H1 (cell line): ENCODE data around the gene CFAP74. TPM values are rescaled to one million over a fixed set of nuclear protein-coding genes. Genes with fewer than 3 reads are reported as not detected.

Experiments
- BACH1 ChIP-seq: IDR thresholded peaks from 2 replicates; pipeline ENCODE4 v1.6.1; 2012; ENCODE audit warnings: low read length, improper control_type of control experiment
- CTCF ChIP-seq, 3 experiments: IDR thresholded peaks; 1 replicate in 2 of 3; 2 replicates in 1 of 3; pipeline versions ENCODE4 v1.5.1 to v1.6.1; 2011; ENCODE audit warnings: low read length in 3 of 3, mild to moderate bottlenecking in 3 of 3, inconsistent platforms in 2 of 3, low read depth in 1 of 3, moderate library complexity in 1 of 3; ENCODE audit not compliant: insufficient read depth in 1 of 3; ENCODE audit errors: control extremely low read depth in 1 of 3
- EP300 ChIP-seq, 2 experiments: IDR thresholded peaks; 1 replicate in 1 of 2; 2 replicates in 1 of 2; pipeline ENCODE4 v1.6.1; 2011 to 2012; ENCODE audit warnings: low read depth in 2 of 2, low read length in 2 of 2, mild to moderate bottlenecking in 2 of 2, borderline replicate concordance in 1 of 2, inconsistent platforms in 1 of 2, moderate library complexity in 1 of 2
- GABPA ChIP-seq: IDR thresholded peaks from 2 replicates; pipeline ENCODE4 v1.6.1; 2011; ENCODE audit warnings: mild to moderate bottlenecking, low read length, moderate library complexity, borderline replicate concordance; ENCODE audit not compliant: insufficient read depth
- KDM4A ChIP-seq: IDR thresholded peaks from one replicate; pipeline ENCODE4 v1.7.1; 2012; ENCODE audit warnings: low read depth, mild to moderate bottlenecking, moderate library complexity, low read length, inconsistent platforms; ENCODE audit not compliant: severe bottlenecking
- KDM5A ChIP-seq: fragments of 200-600 bp; IDR thresholded peaks from 2 replicates; pipeline ENCODE4 v1.7.1; 2012; ENCODE audit warnings: mild to moderate bottlenecking, low read length, inconsistent platforms, mixed read lengths
- NANOG ChIP-seq: IDR thresholded peaks from 2 replicates; pipeline ENCODE4 v1.6.1; 2011; ENCODE audit warnings: low read length, low read depth, mild to moderate bottlenecking, inconsistent platforms; ENCODE audit not compliant: insufficient read depth, poor library complexity, severe bottlenecking
- TBP ChIP-seq: IDR thresholded peaks from 2 replicates; pipeline ENCODE4 v1.6.1; 2011; ENCODE audit warnings: low read depth, low read length, improper control_type of control experiment
- polyA plus RNA-seq, 7 experiments: library from polyadenylated mRNA; depleted of rRNA in 3 of 7; stranded (reverse) in 5 of 7; unstranded in 2 of 7; fragments of >200 nt in 5 of 7; fragments of 200-250 nt in 2 of 7; gene quantifications; 1 replicate in 5 of 7; 2 replicates in 1 of 7; 4 replicates in 1 of 7; pipeline versions ENCODE4 v1.2.1 to v1.2.3, GENCODE V29; 2011 to 2013; ENCODE audit warnings: missing spikeins in 2 of 7, mixed read lengths in 2 of 7
- total RNA-seq: library from RNA; stranded (reverse); fragmentation: NEBNext Ultra II Directional; extraction: Animal tissue kit (Norgen Biotek cat#: 25700); gene quantifications from 2 replicates; pipeline ENCODE4 v1.2.1, GENCODE V29; 2021

Gene CFAP74
- total and polyA plus RNA-seq, 2 of the 8 experiments (the other 6 are each of a cell fraction or from before 2014, with no cell fraction given) = 0.09 to 0.20 TPM

- TF ChIP-seq EP300 (IDR thresholded peaks at IDR 0.05; ENCODE audit: borderline replicate concordance in 1 of 2, low read depth in 2 of 2, low read length in 2 of 2) (peak in 1 of 2 experiments; percentile 36; a peak in 1 of 3 replicates), BACH1 (peak; percentile 93), GABPA (0 out of 2 replicates have a peak, but pooled peaks have one; percentile 40), KDM4A (peak; percentile 33), TBP (peak; percentile 25; the same call in 1 of the 2 replicates), KDM5A (no peak), NANOG (no peak), CTCF (IDR thresholded peaks at IDR 0.05; ENCODE audit: control extremely low read depth in 1 of 3, insufficient read depth in 1 of 3, low read depth in 1 of 3, low read length in 3 of 3) (no peak)
Observed at GRCh38 chr1:1890506-1891348, 112.9 kb downstream of the CFAP74 start, which contains the start of gene GNB1 (continued).
